Calu3 (cell line): ENCODE results near the gene DCAF12. TPM values are rescaled to one million over a fixed set of nuclear protein-coding genes. Genes with fewer than 3 reads are reported as not detected.

Experiments used
- BruUV-seq: library from RNA; stranded (reverse); fragments of 400-500 nt; replicated peaks from 2 replicates; lab custom pipeline; 2021; lab: Mats Ljungman, UMichigan
- CTCF ChIA-PET: fragments of 300-600 bp; sonication (Branson Sonifier 250); formaldehyde crosslinking; loops from one replicate; lab custom pipeline; 2022; ENCODE audit warnings: antibody characterized with exemption; lab: Charles Lee
- DNase-seq: peaks from one replicate; pipeline ENCODE4 v3.0.0; 2022
- H3K27ac Mint-ChIP-seq: one replicate; pipeline ENCODE4 v1.8.0; 2022; ENCODE audit warnings: mixed read lengths; ENCODE audit not compliant: unreplicated experiment
- H3K27me3 Mint-ChIP-seq: one replicate; pipeline ENCODE4 v1.8.0; 2022; ENCODE audit warnings: mixed read lengths; ENCODE audit not compliant: unreplicated experiment
- H3K36me3 Mint-ChIP-seq: one replicate; pipeline ENCODE4 v1.8.0; 2022; ENCODE audit warnings: mild to moderate bottlenecking, moderate library complexity, mixed read lengths; ENCODE audit not compliant: insufficient read depth, unreplicated experiment
- H3K4me1 Mint-ChIP-seq: one replicate; pipeline ENCODE4 v1.8.0; 2022; ENCODE audit warnings: mild to moderate bottlenecking, low read depth, mixed read lengths; ENCODE audit not compliant: unreplicated experiment
- H3K4me3 Mint-ChIP-seq: one replicate; pipeline ENCODE4 v1.8.0; 2022; ENCODE audit warnings: mild to moderate bottlenecking, low read depth, moderate library complexity, mixed read lengths; ENCODE audit not compliant: unreplicated experiment
- H3K9me3 Mint-ChIP-seq: one replicate; pipeline ENCODE4 v1.8.0; 2022; ENCODE audit warnings: low read depth, mixed read lengths; ENCODE audit not compliant: unreplicated experiment
- intact Hi-C: fragments of 100-400 bp; cut with micrococcal nuclease; formaldehyde crosslinking; loops from one replicate; pipeline ENCODE4 v1.10.0; 2022; ENCODE audit not compliant: unreplicated experiment
- total RNA-seq: library from RNA; stranded (reverse); gene quantifications from 2 replicates; pipeline ENCODE4 v1.2.3, GENCODE V29; 2022
- TF ChIP-seq, protein P1 (sequence below): fragments of 200-600 bp; IDR thresholded peaks from one replicate; pipeline ENCODE4 v1.8.0; 2022; ENCODE audit warnings: antibody characterized with exemption; ENCODE audit not compliant: unreplicated experiment

Gene DCAF12
- total RNA-seq, 1 experiment from 2014 or later: 20.8 TPM

DNA sequence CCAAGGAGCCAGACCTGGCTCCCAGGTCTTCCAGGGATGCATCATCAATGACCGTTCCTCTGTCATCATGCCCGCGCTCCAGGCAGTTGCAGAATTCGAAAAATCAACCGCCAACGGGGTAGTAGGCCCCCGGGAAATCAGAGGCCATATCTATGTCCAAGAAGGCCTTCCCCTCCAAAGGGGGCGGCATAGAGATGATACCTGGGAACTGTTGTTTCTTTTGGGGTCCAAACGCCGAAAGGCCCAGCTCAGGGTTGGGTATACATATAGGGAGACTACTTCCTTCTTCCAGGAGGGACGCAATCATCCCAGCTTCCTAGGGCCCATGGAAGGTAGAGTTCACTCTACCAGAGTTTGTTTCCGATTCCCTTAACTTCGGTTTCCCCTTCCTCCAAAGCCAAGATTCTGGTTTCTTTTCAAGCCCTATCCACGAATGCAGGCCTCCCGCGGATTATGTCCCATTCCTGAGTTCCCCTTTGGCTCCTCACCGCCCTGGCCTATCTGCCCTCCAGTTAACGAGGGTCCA, 754 bp downstream of the DCAF12 start:
- intact Hi-C loops: loop anchor here (10.0 kb wide), 1 partner anchor 59 kb away; no protein-coding TSS in a partner anchor
- CTCF ChIA-PET: no interaction called here
- Mint-ChIP-seq H3K4me1 (peaks cover 34% of the 10 kb centered on the region), H3K36me3 (peaks cover 43% of the 10 kb centered on the region), H3K27me3 (no peaks in the 10 kb centered on the region), H3K9me3 (no peaks in the 10 kb centered on the region), H3K27ac (peak overlapping the region; percentile 40), H3K4me3 (peak overlapping the region; percentile 86)
- TF ChIP-seq, protein P1, sequence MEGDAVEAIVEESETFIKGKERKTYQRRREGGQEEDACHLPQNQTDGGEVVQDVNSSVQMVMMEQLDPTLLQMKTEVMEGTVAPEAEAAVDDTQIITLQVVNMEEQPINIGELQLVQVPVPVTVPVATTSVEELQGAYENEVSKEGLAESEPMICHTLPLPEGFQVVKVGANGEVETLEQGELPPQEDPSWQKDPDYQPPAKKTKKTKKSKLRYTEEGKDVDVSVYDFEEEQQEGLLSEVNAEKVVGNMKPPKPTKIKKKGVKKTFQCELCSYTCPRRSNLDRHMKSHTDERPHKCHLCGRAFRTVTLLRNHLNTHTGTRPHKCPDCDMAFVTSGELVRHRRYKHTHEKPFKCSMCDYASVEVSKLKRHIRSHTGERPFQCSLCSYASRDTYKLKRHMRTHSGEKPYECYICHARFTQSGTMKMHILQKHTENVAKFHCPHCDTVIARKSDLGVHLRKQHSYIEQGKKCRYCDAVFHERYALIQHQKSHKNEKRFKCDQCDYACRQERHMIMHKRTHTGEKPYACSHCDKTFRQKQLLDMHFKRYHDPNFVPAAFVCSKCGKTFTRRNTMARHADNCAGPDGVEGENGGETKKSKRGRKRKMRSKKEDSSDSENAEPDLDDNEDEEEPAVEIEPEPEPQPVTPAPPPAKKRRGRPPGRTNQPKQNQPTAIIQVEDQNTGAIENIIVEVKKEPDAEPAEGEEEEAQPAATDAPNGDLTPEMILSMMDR: no peak
- no peak for DNase-seq
- TSS peak; percentile 30 for BruUV-seq

DNA sequence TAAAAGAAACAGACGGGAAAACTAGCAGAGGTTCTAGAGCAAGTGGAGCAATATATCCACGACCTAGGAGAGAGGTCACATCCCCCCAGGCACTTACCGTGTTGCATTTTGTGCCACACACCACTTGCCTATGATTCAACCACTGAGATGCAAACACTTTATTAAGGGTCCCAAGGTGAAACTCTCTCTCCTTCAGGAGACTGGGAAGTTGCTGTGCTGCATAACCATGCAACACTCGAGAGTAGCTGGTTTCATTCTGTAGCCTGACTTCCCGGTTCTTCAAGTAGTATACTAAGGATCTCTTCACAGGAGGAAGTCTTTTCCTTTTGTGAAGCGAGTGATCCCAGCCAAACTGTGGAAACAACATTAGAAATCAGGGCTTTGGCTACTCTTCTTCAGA, 1.6 kb downstream of the DCAF12 start:
- Mint-ChIP-seq H3K4me1 (peaks cover 34% of the 10 kb centered on the region), H3K4me3 (peak overlapping the region; percentile 86), H3K36me3 (peaks cover 43% of the 10 kb centered on the region), H3K9me3 (no peaks in the 10 kb centered on the region), H3K27ac (peak overlapping the region; percentile 40), H3K27me3 (no peaks in the 10 kb centered on the region)
- BruUV-seq: no TSS peak
- TF ChIP-seq, protein P1: no peak
- CTCF ChIA-PET: interaction anchor here (0.5 kb wide), 1 partner anchor 64 kb away, joined by 3 read pairs; no protein-coding TSS in a partner anchor
- no peak for DNase-seq
- intact Hi-C loops: loop anchor here (10.0 kb wide), 1 partner anchor 60 kb away; no protein-coding TSS in a partner anchor

DNA sequence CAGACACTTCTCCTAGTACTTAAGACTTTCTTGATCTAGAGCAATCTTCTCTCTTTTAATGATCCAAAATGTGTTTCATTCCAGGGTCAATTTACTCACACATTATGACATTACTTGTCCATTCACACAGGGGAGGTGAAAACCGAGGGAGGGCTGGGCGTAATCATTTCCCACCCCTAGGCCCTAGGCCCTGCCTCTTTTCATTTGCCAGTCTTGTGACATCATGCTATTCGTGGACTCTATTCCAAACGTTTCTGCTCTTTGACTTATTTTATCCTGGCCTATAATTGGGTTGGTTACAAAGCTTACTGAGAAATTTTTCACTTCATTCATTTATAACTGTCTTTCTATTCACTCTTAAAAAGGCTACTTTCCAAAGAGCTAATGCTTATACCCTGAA, 2.4 kb downstream of the DCAF12 start:
- BruUV-seq: no TSS peak
- Mint-ChIP-seq H3K27me3 (no peaks in the 10 kb centered on the region), H3K4me1 (peaks cover 34% of the 10 kb centered on the region), H3K4me3 (peak overlapping the region; percentile 86), H3K36me3 (peaks cover 43% of the 10 kb centered on the region), H3K27ac (no peak overlapping the region), H3K9me3 (no peaks in the 10 kb centered on the region)
- DNase-seq: no peak
- intact Hi-C loops: loop anchor here (10.0 kb wide), 1 partner anchor 61 kb away; no protein-coding TSS in a partner anchor
- CTCF ChIA-PET: no interaction called here
- TF ChIP-seq, protein P1: no peak

DNA sequence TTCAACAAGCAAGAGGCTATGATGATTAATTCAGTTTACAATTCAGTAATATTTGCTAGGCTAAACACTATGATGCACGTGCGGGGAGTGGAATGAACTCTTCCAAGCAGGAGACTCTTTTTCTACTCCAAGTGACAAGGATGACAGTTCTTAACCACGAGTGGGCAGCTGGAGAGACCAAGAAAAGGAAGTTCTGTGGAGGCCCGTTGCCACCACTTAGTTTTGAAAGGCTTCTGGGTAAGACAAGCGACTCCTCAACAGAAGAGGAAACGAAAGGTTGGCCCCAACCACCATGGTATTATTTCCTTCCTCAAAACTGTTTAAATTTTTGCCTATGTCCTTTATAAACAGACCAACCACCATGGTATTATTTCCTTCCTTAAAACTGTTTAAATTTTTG, 2.8 kb downstream of the DCAF12 start:
- H3K9me3 Mint-ChIP-seq: no peaks in the 10 kb centered on the region
- DNase-seq: no peak
- intact Hi-C loops: loop anchor here (10.0 kb wide), 1 partner anchor 61 kb away; no protein-coding TSS in a partner anchor
- H3K4me1 Mint-ChIP-seq: peaks cover 34% of the 10 kb centered on the region
- no peak overlapping the region for H3K27ac Mint-ChIP-seq
- BruUV-seq: no TSS peak
- peaks cover 43% of the 10 kb centered on the region for H3K36me3 Mint-ChIP-seq
- CTCF ChIA-PET: no interaction called here
- TF ChIP-seq, protein P1: no peak
- H3K27me3 Mint-ChIP-seq: no peaks in the 10 kb centered on the region
- no peak overlapping the region for H3K4me3 Mint-ChIP-seq
